Ureter (tissue), 1 donor: Measurements from ENCODE around the gene ABCA6. TPM values are rescaled to one million over a fixed set of nuclear protein-coding genes. Genes with fewer than 3 reads are reported as not detected.
"Not testable (repeated sequence)": the region's sequence is repeated elsewhere in the genome, so short reads cannot be mapped to it uniquely, and the experiment has no call there.

Experiments used
- DNase-seq: peaks from one replicate; pipeline ENCODE4 v3.0.0-alpha.2; 2020; ENCODE audit warnings: low spot score
- total RNA-seq: library from RNA; stranded (reverse); gene quantifications from one replicate; pipeline ENCODE4 v1.2.4, GENCODE V29; 2023
- donor health status: DM: yes; HTN: yes; CAD: no.

Gene ABCA6, protein sequence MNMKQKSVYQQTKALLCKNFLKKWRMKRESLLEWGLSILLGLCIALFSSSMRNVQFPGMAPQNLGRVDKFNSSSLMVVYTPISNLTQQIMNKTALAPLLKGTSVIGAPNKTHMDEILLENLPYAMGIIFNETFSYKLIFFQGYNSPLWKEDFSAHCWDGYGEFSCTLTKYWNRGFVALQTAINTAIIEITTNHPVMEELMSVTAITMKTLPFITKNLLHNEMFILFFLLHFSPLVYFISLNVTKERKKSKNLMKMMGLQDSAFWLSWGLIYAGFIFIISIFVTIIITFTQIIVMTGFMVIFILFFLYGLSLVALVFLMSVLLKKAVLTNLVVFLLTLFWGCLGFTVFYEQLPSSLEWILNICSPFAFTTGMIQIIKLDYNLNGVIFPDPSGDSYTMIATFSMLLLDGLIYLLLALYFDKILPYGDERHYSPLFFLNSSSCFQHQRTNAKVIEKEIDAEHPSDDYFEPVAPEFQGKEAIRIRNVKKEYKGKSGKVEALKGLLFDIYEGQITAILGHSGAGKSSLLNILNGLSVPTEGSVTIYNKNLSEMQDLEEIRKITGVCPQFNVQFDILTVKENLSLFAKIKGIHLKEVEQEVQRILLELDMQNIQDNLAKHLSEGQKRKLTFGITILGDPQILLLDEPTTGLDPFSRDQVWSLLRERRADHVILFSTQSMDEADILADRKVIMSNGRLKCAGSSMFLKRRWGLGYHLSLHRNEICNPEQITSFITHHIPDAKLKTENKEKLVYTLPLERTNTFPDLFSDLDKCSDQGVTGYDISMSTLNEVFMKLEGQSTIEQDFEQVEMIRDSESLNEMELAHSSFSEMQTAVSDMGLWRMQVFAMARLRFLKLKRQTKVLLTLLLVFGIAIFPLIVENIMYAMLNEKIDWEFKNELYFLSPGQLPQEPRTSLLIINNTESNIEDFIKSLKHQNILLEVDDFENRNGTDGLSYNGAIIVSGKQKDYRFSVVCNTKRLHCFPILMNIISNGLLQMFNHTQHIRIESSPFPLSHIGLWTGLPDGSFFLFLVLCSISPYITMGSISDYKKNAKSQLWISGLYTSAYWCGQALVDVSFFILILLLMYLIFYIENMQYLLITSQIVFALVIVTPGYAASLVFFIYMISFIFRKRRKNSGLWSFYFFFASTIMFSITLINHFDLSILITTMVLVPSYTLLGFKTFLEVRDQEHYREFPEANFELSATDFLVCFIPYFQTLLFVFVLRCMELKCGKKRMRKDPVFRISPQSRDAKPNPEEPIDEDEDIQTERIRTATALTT (N-terminal part only)
- 14.9 TPM for total RNA-seq

DNA sequence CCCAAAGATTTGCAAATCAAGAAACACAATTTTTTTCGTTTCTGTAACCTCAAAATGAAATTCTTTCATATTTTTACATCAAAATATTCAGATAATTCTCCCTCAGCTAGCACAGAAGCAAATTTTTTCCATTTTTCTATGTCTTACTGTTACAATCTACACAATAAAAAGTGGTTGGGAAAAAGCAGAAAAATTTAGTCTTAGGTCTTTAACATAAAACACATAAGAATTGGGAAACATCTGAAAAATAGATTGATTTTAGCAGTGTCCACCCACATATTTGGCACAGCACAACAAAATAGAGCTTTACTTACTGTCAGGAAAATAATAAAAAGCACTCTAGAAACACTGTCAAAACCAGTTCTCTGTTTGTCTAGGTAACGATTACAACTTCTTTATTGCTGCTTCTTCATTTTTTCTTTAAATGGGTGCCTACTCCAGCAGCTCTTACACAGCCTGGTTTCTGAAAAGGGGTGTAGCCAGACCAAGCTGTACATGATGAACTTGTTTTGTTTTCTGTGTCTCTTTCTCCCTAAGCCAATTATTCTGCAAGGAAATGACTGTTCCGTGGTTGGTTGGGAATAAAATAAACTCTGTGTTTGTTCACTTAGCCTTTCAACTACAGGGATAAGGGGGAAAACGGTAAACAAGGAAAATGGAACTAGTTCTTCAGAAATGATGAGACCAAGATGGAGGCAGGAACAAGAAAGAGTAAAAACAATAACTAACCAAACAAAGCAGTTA, at the start of gene ABCA6:
ABCA6 (minus strand) TSS at position 465 of the 744 bp plus-strand sequence. CDS start 1,192 bp downstream, outside the sequence.
- no peak for DNase-seq

DNA sequence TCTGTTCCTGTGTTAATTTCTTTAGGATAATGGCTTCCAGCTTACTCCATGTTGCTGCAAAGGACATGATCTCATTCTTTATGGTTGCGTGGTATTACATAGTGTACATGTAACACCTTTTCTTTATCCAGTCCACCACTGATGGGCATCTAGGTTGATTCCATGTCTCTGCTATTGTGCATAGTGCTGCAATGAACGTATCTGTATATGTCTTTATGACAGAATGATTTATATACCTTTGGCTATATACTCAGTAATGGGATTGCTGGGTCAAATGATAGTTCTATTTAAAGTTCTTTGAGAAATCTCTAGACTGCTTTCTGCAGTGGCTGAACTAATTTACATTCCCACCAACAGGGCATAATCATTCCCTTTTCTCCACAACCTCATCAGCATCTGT, 47.1 kb upstream of the ABCA6 start:
- no peak for DNase-seq

DNA sequence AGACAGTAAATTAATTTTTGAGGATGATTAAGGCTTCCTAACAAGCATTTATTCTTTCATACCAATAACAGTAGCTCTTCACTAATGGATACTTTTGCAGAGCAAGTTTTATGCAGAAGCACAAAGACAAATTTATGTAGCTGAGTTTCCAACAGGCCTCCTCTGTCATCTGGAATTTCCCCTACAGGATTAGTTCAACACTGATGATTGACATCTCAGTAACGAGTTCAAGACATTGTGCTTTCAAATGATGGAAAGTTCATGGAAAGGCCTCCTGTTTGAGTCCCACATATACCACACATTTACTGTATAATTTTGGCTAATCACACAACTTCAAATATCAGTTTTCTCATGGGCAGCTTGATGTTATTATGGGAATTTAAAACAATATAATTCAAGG, 46.4 kb upstream of the ABCA6 start:
- DNase-seq: no peak

DNA sequence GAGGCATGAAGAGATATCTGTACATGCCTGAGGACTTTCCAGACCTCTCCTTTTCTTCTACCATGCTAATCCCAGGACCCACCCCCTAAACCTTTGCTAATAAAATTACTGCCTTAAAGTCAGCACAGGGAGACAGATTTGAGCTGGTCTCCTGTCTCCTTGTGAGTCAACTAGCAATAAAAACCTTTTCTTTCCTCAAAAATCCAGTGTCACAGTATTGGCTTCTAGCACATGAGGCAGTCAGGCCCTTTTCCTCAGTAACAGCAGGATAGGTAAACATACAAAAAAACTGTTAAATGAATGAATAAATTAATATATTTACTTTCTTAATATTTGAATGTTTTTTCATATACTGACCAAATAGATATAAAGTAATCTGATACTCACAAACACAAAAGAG, 45.6 kb upstream of the ABCA6 start:
- no peak for DNase-seq

DNA sequence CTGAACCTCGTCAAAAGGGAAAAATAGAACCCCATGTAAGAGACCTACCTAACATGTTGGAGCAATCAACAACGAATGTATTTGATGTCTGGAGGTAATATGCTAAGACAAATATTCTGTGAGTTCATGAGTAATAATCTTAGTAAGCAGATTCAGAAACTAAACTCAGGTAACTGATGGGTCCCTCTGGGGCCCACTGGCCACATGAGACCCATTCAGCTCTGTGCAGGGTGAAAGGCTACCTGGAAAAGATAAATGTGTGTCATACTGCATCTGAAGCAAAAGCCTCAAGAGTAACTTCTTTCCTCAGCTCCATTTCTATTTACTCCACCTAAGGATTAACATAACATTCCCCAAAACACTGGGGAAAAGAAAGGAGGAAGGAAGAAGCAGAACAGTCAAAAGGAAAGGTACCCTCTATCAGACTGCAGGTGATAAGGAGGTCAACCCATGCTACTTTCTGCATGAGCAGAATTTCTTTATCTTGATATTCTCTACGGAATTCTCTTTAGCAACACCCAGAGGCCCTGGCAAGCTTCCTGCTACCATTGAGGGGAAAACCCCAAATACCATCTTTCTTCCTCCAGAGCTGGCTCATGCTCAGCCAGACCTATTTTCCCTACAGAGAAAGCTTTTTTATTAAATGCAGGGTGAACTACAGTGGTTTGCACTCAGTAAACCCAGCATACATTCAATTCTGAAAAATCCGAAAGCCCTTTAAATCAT, 37.7 kb upstream of the ABCA6 start:
- DNase-seq: peak; percentile 44

DNA sequence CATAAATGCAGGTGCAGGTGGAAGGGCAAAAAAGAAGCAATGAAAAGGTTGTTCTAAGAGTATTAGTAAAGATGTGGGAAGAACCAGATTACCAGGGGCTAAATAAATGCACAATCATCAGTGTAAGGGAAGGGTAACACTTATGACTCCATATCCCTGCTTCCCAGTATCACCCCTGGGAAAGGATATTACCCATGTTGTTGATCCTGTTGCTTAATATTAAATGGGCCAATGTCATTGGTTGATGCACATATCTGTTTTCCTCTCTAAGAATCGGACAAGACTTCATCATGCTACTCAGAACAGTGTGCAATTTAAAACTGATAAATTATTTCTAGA, 34.7 kb upstream of the ABCA6 start:
- no peak for DNase-seq

DNA sequence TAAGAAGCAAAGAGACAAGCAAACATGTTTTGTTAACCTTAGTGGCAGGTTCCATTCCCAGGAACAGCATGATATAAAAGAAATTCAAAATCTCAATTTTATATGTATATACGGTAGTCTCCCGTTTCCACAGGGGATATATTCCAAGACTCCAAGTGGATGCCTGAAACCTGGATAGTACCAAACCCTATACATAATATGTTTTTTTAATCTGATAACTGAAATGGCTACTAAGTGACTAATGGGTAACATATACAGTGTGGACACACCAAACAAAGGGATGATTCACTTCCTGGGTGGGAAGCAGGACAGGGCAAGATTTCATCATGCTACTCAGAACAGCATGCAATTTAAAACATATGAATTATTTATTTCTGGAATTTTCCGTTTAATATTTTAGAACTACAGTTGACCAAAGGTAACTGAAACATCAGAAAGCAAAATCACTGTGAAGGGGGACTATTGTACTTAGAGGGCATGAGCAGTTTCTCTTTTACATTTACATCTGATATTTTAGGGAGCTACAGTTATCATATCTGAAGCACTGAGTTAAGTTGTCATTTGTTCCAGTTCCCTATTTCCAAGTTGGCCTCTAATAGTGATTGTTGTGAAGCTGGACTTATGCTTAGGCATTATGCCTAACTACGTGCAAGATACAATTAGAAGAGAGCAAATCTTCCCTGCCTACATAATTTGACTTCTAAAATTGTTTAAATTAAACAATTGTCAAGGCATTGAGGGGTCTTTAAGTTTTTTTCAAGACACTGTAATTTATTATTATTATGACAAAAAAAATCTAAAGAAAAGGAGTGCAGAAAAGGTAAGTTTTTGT, 34.1 kb upstream of the ABCA6 start:
- no peak for DNase-seq

DNA sequence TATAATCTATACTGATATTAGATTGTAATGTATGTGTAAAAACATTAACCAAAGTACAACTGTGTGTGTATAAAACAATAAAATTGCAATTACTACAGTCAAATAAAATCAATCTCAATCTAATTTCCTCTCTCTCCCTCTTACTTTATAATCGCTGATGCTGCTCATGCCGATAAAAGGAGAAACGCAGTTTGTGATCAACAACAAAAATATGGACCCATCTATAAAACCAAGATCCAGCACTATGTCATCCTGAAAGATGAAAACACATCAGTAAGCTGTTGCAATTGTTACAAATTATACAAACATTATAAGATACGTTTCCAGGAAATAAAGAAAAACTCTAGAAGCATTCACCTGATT, 33.5 kb upstream of the ABCA6 start:
- DNase-seq: no peak

DNA sequence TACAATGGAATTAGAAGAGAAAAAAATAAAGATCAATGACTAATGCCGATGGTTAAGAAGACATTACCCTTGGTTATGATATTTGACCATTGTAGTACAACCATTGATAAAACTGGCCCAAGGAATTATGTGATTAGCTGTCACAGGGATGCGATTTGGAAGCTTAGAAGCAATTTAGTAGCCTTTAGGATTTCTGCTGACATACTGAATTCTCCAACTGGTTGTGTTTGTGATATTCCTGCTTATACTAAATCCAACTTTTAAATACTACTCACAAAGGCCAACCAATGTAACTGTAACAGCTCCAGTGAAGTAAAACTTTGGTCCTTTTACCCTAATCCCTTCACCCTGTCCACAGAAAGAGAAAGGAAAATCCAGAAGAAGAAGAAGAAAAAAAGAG, 31.4 kb upstream of the ABCA6 start:
- no peak for DNase-seq

DNA sequence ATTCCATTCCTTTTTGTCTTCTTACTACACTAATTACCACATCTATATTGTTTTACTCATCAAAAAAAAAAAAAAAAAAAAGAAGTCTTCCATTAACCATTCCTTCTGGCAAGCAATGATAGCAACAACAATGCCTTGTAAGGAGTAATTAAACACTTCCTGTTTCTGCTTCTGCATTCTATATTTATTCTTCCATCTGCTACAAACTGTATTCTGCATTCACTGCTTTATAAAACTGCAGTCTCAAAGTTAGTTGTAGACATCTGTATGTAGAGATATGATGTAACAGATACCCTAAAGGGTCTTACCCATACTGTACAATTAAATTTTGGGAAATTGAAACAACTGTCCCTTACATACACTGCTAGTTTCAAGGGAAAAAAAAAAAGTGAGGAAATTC, 28.7 kb upstream of the ABCA6 start:
- no peak for DNase-seq

DNA sequence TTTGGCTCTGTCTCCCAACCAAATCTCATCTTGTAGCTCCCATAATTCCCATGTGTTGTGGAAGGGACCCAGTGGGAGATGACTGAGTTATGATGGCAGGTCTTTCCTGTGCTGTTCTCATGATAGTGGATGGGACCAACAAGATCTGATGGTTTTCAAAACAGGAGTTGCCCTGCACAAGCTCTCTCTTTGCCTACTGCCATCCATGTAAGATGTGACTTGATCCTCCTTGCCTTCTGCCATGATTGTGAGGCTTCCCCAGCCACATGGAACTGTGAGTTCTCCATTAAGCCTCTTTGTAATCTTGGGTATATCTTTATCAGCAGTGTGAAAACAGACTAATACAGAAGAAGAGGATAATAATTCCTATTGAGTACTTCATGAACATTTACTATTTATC, 26.9 kb upstream of the ABCA6 start:
- DNase-seq: not testable (repeated sequence)

DNA sequence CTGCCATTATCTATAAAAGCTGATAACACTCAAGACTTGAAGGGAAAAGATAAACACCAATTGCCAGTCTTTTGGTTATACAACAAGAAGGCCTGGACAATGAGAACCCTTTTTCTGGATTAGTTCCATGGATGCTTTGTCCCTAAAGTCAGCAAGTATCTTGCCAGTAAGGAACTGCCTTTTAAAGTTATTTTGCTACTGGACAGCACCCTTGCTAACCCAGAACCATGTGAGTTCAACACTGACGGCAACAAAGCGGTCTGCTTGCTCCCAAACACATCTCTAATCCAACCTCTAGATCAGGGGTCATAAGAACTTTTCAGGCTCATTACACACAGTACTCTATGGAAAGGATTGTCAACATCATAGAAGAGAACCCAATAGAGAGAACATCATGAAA, 25.3 kb upstream of the ABCA6 start:
- no peak for DNase-seq

DNA sequence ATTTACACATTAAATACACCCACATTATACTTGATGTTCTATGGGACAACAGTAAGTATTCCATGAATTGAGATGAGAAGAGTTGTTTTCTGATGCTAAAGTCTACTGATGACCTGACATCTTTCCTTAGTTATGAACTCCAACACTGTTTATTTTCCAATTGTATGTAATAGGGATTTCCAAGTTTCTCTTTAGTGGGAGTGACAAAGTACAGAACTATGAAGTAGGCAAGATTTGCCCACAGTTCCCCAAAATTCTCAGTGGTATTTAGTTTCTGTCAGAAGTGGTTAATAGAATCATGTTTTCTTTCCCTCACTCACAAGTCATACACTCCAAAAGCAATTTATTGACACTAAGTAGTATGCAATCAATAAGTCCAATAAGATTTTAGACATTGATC, 22.5 kb upstream of the ABCA6 start:
- no peak for DNase-seq

DNA sequence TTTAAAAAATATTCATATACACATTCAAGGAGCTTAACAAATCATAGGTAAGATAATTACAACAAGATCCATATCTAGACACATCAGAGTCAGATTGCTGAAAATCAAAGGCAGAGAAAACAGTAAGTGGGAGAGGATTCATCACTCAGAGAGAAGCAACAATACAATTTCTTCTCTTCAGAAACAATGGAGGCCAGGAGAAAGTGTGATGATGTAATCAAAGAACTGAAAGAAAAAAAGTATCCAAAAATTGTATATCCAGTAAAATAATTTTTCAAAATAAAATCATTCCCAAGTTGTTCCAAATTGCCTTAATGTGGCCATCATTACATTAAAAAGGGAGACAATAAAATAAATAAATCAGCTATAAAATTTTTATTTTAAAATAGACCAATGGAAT, 17.7 kb upstream of the ABCA6 start:
- DNase-seq: no peak

DNA sequence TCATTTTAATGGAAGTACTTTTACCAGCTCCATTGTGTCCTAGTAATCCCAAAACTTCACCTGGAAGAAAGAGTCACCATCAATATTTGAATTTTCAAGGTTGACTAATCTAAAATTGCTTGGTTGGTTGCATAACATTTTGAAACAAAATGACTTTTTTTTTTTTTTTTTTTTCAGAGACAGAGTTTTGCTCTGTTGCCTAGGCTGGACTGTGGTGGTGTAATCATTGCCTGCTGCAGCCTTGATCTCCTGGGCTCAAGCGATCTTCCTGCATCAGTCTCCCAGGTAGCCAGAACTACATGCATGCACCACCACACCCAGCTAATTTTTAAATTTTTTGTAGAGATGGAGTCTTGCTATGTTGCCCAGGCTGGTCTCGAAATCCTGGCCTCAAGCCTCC, 12.6 kb upstream of the ABCA6 start:
- DNase-seq: no peak

DNA sequence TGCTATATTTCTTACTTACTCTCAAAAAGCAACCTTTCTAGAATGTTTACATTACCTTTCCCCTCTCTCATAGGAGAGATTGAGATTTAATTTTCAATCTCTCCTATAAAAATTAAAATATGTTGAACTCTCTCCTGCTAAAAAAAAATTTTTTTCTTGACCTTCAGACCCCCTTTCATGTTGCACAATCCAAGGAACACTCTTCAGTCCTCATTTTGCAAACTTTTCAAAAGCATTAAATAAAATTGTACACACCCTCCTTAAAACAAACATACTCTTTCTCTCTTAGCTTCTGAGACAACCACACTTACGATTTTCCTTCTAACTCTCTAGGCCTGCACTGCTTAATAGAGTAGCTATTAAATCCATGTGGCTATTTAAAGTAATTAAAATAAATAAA, 8.6 kb upstream of the ABCA6 start:
- DNase-seq: no peak

DNA sequence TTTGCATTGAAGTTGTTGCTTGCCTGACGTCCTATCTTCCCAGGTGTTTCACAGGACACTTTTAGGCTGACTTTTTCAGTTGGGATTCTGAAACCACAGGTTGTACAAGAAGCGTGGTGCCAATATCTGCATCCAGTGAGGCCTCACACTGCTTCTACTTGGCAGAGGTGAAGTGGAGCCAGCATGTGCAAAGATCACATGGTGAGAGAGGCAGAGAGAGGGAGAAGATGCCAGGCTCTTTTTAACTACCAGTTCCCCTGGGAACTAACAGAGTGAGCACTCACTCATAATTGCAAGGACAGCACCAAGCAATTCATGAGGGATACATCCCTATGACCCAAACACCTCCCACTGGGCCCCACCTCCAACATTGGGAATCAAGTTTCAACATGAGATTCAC, 5.8 kb upstream of the ABCA6 start:
- DNase-seq: no peak

DNA sequence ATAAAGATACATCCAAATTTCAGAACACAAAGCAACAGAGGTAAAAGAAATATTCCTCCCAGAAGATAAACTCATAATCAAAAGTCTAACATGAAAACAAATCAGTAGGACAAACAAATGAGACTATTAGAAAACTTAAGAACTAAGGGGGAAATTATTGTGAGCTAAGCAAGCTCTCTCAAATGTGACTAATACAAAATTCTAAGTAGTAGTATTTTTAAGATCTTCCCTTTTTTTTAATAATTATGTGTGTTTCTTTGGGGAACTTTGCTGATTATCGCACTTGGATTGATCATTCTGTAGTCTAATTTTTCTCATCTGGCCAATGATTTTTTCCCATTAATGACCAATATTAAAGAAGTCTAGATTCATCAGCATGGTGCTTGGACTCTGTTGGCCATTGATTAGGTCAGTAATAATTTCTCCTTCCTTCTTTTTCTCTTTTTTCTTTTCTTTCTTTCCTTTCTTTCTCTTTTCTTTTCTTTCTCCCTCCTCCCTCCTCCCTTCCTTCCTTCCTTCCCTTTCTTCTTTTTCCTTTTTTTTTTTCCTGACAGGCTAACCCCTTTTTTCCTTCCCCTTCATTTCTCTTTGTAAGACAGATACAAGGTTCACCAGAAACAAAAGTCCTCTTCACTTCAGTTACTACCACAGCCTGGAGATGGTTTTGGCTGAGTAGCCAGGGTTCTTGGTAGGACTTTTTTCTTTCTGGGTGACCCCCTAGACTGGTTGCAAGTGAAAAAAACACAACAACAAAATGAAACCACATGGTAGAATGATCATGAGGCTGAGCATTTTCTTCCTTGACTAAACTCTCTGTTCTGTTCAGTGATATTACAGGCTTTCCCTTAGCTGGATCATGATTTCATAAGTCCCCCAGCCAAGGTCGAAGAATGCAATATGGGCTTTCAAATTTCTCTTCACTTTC, 2.9 kb upstream of the ABCA6 start:
- no peak for DNase-seq

DNA sequence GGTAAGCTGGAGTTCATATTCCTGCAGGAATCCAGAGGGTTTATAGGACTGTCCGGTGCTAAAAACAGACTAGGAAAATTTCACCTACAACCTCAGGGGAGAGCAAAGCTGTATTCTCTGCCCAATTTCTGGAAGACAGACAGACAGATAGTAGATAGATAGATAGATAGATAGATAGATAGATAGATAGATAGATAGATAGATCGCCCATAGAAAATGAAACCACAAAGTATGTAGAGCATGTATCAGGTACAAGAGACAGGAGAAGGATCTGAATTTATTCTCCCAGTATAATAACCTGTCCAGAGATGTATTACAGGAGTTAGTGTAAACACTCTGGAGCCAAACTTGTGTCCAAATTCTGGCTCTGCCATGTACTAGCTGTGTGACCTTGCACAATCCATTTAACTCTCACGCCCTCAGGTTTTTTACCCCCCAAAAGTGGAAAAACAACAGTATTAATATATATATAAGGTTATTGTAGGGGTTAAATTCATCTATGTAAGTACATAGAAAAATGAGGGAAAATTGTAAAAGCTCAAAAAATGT, 2.1 kb upstream of the ABCA6 start:
- no peak for DNase-seq
